ENCODE measurements around the gene HES7. TPM values are rescaled to one million over a fixed set of nuclear protein-coding genes. Genes with fewer than 3 reads are reported as not detected.
"Not testable (repeated sequence)": the region's sequence is repeated elsewhere in the genome, so short reads cannot be mapped to it uniquely, and the experiment has no call there.

HES7 gene
- total RNA-seq, 1 experiment from 2014 or later = 0.40 TPM

DNA sequence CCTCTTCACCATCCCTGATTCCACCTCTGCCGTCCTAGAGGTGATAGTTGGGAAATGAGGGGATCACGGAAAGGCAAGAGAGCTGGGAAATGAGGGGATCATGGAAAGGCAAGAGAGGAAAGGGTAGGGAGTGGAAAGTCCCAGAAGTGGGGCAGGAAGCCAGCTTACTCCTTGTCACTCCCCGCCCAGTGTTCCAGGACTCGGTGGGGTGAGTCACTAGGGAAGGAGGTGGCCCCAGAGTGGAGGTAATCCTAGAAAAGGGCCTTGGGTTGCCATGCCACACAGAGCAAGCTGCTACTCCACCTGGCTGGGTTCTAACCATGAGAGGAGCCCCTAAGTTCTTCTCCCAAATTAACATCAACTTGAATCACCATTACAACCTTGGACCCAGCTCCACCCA lies 20.4 kb downstream of the HES7 start:
- peak; percentile 41 for DNase-seq (ENCODE audit: low read depth)

DNA sequence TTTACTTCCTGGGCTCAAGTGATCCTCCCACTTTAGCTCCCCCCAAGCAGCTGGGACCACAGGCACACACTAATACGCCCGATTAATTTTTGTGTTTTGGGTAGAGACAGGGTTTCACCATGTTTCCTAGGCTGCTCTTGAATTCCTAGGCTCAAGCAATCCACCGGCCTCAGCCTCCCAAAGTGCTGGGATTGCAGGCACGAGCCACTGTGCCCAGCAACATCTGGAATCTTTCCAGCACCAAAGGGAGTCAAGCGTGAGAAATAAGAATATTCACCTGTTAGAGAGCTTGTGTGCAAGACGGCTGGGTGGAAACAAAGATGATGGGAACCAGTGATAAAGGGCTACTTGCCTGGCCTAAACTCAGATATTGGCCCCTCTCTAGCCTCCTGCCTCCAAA lies 22.2 kb downstream of the HES7 start:
- no peak for DNase-seq (ENCODE audit: low read depth)

DNA sequence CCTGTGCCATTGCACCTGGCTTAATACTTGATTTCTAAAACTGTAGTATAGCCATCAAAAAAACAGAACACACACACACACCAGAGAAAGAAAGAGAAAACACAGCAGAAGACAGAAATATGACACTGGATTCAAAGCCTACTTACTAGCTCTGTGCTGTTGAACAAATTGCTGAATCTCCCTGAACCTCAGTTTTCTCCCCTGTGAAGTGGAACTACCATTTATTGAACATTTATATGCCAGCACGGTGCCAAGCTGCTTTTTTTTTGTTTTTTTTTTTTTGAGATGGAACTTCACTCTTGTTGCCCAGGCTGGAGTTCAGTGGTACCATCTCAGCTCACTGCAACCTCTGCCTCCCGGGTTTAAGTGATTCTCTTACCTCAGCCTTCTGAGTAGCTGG lies 23.1 kb downstream of the HES7 start:
- no peak for DNase-seq (ENCODE audit: low read depth)

DNA sequence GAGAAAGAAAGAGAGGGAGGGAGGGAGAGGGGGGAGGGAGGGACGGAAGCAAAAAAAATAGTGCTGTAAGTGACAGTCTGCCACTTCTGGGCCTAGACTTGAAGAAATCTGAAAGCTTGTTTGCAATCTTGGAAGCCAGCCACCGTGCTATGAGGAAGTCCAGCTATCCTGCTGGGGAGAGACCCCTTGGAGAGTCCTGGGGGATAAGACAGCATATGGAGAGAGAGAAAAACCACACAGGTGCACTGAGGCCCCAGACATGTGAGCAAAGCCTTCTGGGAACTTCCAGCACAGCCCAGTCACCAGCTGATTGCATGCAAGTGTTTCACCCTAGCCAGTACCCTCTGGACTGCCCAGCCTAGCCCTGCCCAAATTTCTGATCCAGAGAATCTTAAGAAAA lies 23.8 kb downstream of the HES7 start:
- DNase-seq (ENCODE audit: low read depth) = no peak

DNA sequence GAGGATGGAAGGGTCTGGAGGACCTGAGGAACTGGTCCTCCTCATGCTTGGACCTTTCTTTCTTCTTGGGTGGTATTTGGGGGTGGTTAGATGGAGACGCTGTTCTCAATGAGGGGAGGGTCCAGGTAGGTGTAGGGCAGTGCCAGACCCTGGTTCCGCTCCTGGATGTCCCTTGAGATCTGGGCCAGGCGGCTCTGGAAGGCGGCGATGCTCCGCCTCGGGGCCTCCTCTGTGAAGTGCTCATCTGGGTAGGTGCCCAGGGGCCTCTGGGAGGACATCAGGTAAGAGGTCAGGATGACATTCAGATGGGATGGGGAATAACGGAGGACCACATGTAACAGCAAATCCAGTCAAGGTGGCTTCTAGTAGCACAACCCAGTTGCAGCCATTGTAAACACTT lies 27.4 kb downstream of the HES7 start:
- no peak for DNase-seq (ENCODE audit: low read depth)

DNA sequence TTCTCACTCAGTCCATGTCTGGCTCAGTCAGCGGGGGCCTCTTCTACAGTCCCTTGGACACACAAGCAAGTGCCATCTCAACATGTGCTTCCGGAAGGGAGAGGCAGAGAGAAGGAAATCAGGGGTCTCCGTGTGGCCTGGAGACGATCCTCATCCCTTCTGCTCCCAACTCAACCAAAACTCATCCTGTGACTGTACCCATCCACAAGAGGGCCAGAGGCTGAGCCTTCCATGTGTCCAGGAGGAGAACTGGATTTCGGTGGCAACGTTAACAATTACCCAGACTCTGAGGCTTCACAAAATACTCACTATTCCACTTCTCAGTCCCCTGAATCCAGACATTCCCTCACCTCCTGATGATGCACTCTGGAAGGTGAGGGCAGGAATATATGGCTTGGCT lies 28.5 kb downstream of the HES7 start:
- no peak for DNase-seq (ENCODE audit: low read depth)

DNA sequence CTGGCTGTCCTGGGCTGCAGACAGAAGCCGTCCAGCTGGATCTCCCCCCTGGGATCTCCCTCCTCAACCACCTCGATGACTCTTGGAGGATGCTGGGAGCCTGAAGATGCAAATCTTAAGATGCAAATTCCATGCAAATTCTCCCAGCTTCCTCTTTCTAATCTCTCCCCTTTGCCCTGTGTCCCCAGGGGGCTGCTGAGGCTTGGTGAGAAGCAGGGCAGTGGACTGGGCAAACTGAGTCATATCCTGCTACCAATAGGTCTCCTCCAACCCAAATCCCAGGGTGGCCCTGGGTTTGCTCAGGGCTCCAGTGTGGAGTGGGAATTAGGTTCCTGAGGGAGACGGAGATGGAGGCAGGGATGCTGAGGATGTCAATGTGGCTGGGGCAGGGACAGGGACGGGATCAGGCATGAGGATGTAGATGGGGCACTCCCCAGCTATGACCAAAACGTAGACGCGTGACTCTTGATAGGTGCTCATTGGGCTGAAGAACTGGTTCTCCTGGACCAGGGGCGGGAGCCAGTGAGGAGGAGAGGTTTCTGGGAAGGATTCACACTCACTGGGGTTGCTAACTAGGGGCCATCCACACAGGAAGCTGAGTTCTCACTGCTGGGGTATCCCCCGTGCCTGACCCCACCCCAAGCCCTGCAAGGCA lies 32.7 kb downstream of the HES7 start:
- DNase-seq (ENCODE audit: low read depth) = peak; percentile 18

DNA sequence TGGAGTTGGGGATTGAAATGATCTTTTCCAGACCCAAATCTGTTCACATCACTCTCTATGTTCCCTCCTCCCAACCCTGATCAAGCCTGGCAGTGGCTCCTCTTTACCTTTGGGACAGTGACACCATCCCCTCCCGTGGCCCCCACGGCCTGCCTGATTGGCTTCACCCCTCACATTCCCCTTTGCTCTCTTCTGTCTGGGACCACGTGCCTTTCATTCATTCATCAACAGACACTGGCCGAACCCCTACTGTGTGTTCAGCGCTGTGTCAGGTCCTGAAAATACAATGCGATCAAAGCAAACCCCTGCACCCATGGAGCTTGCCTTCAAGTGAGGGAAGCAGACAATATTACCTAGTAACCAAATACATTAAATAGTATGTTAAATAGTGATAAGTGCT lies 34.2 kb downstream of the HES7 start:
- no peak for DNase-seq (ENCODE audit: low read depth)

DNA sequence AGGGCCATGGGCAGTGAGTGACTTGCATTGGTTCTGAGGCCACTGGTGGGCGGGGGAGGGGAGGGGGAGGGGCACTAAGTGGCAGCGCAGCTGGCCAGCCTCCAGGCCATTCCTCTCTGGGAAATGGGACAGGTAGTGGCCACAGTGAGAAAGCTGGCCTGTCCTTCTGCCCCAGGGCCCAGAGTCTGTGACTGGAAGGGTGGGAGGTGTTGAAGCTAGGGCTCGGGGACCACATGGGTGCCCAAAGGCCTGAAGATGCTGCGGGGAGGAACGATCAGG lies 36.0 kb downstream of the HES7 start:
- no peak for DNase-seq (ENCODE audit: low read depth)

DNA sequence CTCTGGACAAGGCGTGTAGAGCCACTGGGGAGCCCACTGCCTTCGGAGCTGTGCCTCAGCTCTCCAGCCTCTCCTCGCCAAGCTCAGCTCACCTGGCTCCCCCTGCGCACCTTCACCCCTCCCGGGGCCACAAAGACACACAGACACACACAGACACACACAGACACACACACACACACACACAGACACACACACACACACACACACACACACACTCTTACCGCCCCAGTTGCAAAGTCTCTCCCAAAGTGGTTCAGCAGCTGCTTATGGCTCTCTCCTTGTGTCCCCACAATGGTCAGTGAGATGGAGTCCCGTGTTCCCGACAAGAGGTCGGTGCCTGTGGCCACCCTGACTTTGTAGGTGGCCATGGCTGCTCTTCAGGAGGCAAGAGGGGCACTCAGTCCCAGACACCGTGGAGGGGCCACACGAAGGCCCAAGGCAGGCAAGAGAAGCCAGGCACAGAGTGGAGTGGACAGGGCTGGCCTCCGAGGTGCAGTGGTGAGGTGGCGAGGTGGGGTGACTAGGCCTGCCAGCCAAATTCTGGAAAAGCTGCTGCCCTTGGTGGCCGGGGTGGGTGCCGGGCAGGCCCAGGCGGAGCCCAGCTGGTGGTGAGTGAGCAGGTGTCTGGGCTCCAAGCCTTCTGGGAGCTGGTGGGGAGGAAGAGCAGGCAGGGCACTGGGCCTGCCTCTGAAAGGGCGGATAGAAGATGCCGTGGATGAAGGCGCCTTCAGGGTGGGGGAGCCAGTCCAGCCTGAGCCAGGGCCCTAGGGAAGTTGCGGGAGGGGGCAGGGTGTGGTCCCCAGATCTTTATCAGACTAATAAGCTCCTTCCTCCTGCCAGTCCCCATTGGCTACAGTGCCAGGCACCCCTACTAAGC lies 36.6 kb downstream of the HES7 start, which contains the start of gene ALOX12B:
Gene ALOX12B, minus strand, starts transcription at position 642 of the 877 bp plus-strand sequence. Its CDS starts 274 bp downstream, at position 368.
- DNase-seq (ENCODE audit: low read depth) = no peak

DNA sequence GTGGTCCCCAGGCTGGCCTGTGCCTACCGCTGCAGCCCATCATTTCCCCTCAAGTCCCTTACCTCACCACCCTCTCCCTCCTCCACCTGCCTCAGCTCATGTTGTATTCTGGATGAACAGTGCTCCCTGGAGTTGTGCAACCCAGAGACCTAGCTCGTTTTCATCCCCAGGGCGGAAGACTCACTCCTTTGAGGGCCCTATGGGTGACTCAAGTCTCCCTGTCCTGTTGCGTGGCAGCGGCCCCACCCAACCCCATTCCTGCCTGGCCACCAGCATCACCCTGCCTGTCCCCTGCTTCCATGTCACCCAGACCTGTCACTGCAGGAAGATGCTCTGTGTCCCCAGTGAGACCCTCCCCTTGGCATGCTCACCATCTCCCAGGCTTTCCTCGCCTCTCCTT lies 39.7 kb downstream of the HES7 start:
- no peak for DNase-seq (ENCODE audit: low read depth)

DNA sequence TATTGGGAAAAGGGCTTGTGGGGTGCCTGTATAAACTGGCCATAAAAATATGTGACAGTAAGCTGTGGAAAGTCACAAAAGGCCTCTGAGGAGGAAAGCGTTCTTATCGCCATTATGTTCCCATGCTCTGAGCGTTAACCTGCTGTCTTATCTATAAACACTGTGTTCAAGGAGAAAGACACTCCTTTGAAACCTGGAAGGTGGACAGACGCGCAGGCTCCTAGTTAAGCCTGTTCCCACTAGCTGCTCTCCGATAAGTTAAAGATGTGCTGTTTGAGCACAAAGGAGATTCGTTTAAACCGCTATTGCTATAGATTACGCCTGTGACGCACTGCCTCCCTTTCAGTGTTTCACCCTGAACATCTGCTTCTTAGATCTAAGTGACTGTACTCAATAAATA lies 41.6 kb downstream of the HES7 start:
- DNase-seq (ENCODE audit: low read depth) = no peak

DNA sequence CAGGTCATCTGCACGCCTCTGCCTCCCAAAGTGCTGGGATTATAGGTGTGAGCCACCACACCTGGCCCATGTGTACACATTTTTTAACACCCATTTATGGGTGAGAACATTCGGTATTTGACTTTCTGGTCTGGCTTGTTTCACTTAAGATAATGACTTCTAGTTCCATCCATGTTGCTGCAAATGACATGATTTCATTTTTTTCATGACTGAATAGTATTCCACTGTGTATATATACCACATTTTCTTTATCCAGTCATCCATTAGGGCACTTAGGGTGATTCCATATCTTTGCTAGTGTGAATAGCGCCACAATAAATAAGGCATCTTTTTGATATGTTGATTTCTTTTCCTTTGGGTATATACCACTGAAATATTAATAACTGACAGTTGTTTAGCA lies 42.0 kb downstream of the HES7 start:
- no peak for DNase-seq (ENCODE audit: low read depth)

DNA sequence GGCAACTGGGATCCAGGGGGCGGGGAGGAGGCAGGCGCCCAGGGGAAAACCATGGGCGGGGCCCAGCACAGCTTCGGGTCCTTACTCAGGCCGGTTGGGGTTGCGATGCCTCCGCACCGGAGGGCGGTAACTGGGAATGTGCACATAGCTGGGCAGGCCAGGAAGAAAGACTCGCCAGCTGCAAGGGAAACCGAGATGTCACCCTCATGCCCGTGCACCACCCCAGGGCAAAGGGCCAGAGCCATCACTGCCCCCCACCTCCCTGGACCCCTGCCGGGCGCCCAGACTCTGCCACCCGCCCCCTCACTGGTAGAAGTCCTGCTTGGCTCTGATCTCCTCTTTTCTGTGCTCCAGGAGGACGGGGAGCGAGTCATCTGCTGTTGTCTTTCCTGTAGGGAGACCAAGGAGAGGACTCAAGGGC lies 43.1 kb downstream of the HES7 start:
- DNase-seq (ENCODE audit: low read depth) = no peak

DNA sequence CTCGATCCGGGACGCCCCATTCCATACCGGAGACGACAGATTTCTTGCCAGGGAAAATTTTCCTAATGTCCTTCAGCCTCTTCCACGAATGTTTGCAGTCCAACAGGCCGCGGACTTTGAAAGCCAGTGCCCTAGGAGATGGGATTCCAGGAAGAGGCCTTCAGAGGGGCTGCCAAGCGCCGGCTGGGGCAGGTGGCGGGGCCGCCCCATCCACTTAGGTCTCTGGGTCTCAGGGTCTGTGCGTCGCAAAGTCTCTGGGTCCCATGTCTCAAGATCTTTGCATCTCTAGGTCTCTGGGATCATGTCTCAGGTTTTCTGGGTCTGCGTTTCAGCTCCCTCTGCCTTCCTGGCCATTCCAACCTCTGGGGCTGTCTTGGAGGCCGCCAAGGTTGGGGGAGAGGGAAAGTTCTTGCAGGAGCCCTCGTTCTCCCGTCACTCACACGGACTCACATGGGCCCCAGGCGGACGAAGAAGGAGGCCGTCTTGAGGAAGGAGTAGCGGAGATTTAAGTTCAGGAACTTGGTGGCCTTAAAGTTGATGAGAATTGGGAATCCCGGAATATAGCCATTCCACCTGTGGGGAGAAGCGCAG lies 43.6 kb downstream of the HES7 start:
- DNase-seq (ENCODE audit: low read depth) = no peak

DNA sequence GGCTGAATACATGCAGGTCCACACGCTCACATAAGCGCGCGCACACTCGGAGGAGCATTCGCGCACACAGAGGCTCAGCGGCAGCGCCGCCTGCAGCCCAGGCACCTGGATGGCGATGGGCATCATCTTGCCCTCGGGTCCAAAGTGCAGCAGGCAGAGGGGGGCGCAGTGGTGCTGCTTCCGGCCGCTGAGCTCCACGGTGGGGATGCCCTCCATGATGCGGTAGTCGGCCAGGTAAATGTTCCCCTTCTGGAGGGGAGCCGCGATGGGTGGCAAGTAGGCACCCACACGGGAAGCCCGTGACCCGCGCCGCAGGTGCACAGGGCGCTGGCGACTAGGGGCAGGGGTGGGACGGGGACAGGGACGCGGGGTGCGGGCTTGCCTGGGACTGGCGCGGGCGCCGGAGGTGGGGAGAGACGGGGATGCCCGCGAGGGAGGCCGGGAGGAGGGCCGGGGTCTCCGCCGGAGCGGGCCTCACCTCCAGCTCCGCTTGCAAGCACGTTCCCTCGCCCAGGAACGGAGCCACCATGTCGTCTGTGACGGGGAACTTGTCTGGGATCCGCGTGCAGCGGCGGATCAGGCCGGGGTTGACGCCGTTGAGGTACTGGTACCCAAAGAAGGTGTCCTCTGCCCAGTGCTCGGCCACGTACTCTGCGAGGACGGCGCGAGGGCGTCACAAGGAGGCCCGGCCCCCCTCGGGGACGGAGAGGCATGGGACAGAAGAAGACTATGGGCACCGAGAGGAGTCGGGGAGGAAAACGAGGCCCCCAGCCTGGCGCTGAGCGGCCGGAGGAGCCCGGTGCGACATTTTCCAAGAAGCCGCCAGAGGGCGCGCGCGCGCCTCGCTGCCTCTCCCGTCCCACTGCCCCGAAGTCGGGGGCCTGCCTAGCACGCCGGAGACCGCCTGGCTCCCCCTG lies 44.4 kb downstream of the HES7 start:
- peak; percentile 77 for DNase-seq (ENCODE audit: low read depth)

DNA sequence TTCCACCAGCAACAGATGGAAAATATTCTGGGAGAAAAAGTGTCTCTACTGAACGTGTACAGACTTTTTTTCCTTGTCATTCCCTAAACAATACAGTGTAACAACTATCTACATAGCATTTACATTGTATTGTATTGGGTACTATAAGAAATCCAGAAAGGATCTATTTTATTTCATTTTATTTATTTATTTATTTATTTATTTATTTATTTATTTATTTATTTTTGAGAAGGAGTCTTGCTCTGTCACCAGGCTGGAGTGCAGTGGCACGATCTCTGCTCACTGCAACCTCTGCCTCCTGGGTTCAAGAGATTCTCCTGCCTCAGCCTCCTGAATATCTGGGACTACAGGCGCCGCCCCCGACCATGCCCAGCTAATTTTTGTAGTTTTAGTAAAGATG lies 46.0 kb downstream of the HES7 start:
- DNase-seq (ENCODE audit: low read depth) = not testable (repeated sequence)

DNA sequence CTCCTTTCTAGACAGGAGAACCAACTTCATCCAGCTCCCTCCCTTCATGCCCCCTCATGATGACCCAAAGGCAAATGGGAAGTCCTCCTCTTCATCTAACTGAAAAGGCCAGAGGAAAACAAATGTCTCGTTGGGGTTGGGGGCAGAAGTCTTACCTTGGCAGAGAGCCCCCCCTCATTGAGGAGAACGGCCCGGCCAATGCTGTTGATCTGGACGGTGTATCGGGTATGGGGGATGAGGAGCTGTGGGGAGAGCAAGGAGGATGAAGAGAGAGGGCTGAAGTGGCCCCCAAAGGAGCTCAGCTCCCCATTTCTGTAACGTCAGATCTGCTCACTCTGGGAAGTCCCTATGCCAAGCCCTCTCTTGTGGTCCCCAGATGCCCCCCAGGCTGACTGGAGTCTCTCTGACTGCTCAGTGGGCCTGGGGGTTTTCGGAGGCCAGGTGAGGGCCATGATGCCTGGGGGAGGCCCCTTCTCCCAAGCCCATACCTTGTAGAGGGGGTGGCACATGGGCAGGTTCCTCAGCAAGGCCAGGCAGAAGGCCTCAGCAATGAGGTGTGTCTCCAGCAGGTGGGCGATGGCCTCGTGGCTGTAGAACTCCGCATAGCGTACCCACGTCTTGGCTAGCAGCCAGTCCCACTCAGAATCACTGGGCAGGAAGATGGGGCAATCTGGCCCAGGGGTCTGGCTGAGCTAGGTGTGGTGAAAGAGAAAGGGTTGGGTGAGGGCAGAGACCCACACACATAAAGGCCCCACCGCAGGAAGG lies 47.2 kb downstream of the HES7 start:
- no peak for DNase-seq (ENCODE audit: low read depth)

DNA sequence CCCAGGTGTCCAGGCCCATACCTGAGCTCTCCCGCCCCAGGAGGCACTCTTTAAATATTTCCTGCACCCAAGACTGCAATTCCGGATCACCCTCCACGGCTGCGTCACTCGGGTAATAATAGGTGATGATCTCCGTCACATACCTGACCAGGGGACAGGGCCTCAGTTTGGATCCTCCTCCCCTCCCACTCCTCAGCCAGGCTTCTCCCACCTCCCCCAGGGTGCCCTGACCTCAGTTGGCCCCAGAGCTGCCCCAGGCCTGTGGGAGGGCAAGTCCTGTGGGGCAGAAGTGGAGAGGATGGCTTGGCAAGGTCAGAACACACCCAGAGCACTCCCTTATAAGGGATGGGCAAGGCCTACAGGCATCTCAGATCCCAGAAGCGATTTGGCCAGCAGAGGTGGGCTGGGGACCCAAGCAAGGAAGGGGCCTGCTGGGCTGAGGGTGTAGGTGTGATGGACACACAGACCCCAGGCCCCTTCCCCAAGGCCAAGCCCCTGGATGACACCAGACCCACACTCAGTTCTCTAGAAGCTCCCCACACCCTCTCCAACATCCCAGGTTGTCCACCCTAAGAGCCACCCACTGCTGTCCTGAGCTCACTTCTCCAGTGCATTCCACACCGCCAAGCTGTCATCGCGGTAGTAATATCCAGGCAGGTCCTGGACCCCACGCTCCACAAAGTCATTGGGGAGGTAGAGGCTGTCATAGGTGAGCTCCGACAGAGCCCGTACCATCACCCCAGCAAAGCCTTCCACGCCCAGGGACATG lies 48.1 kb downstream of the HES7 start:
- DNase-seq (ENCODE audit: low read depth) = no peak

DNA sequence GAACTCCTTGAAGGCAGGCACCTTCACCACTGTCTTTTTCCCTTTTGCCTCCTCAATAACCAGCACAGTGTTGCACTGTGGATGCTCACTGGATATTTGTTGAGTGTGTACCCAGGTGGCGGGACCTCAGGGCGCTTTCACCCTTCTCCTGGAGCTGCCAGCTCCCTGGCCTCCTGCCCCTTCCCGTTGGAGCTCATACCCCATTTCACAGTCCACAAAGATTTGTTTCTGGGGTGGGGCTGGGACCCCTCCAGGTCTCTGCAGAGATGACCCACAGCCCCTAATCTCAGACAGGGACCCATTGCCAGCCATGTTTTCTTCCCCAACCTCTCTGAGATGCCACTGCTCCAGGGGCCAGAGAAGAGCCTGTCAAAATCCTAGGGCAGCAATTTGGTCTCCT lies 48.8 kb downstream of the HES7 start:
- no peak for DNase-seq (ENCODE audit: low read depth)

DNA sequence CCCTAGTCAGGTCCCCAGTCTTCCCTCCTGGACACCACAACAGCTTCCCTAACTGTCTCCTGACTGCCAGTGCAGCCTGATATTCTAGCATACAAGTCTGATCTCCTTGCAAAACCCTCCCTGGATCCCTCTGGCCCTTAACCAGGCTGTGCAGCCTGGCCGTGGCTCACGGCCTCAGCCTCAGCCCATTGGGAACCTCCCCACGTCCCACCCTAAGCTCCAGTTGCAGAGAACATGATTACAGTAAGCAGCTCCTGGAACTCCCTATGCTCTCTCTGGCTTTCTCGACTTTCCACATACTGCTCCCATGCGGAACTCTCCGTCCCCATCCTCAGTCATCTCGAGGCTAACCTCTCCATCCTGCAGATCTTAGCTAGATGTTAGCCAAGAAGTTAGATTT lies 49.4 kb downstream of the HES7 start:
- no peak for DNase-seq (ENCODE audit: low read depth)

Measured in Daoy (cell line).